Measurements from ENCODE around the gene CGN.

GRCh38 chr1:151514366-151514765 lies 3.2 kb downstream of the CGN start:
- TF ChIP-seq POLR2A (IDR thresholded peaks at IDR 0.05; ENCODE audit: low read length), result no peak
- TF ChIP-seq GATA1 (IDR thresholded peaks at IDR 0.05; ENCODE audit: low read depth, low read length), result no peak

Data from erythroblast (primary cell).